Hepatocyte (in vitro differentiated cells): ENCODE measurements around the gene ERGIC1. TPM values are rescaled to one million over a fixed set of nuclear protein-coding genes. Genes with fewer than 3 reads are reported as not detected.

ENCODE experiments used
- DNase-seq: peaks from one replicate; pipeline ENCODE4 v3.0.0-alpha.2; 2016; ENCODE audit warnings: low spot score
- H2AFZ ChIP-seq: fragments of 200-600 bp; sonication (generic); 2 replicates; pipeline ENCODE4 v1.6.0; 2016; ENCODE audit warnings: antibody characterized with exemption, mild to moderate bottlenecking
- H3K27ac ChIP-seq: fragments of 200-600 bp; sonication (generic); 2 replicates; pipeline ENCODE4 v1.5.1; 2016; ENCODE audit warnings: mild to moderate bottlenecking
- H3K27me3 ChIP-seq: fragments of 200-600 bp; sonication (generic); 2 replicates; pipeline ENCODE4 v1.6.1; 2016
- H3K36me3 ChIP-seq: fragments of 200-600 bp; sonication (generic); replicated peaks from 2 replicates; pipeline ENCODE4 v1.5.1; 2016; ENCODE audit warnings: low read depth; ENCODE audit not compliant: insufficient read depth
- H3K4me1 ChIP-seq: fragments of 200-600 bp; sonication (generic); 2 replicates; pipeline ENCODE4 v1.5.1; 2016; ENCODE audit warnings: mild to moderate bottlenecking, moderate library complexity; ENCODE audit not compliant: insufficient read depth
- H3K4me2 ChIP-seq: fragments of 200-600 bp; sonication (generic); 2 replicates; pipeline ENCODE4 v1.6.0; 2016
- H3K4me3 ChIP-seq: fragments of 200-600 bp; sonication (generic); 2 replicates; pipeline ENCODE4 v1.5.1; 2016; ENCODE audit warnings: mild to moderate bottlenecking
- H3K79me2 ChIP-seq: fragments of 200-600 bp; sonication (generic); 2 replicates; pipeline ENCODE4 v1.6.0; 2017; ENCODE audit warnings: mild to moderate bottlenecking
- H3K9me2 ChIP-seq: fragments of 200-600 bp; sonication (generic); replicated peaks from 2 replicates; pipeline ENCODE4 v1.6.0; 2017; ENCODE audit warnings: mild to moderate bottlenecking; ENCODE audit not compliant: insufficient read depth
- H3K9me3 ChIP-seq: fragments of 200-600 bp; sonication (generic); 2 replicates; pipeline ENCODE4 v1.5.1; 2016; ENCODE audit warnings: low read depth, mild to moderate bottlenecking
- H4K20me1 ChIP-seq: fragments of 200-600 bp; sonication (generic); 2 replicates; pipeline ENCODE4 v1.6.0; 2016; ENCODE audit warnings: mild to moderate bottlenecking; ENCODE audit not compliant: insufficient read depth, poor library complexity, severe bottlenecking
- CTCF ChIP-seq: fragments of 200-600 bp; sonication (generic); IDR thresholded peaks from 2 replicates; pipeline ENCODE4 v1.5.1; 2016; ENCODE audit warnings: antibody characterized with exemption, mild to moderate bottlenecking; ENCODE audit not compliant: poor library complexity
- EZH2 ChIP-seq: fragments of 200-600 bp; sonication (generic); IDR thresholded peaks from 2 replicates; pipeline ENCODE4 v1.6.1; 2016; ENCODE audit warnings: antibody characterized with exemption, mild to moderate bottlenecking, borderline replicate concordance
- EZH2phosphoT487 ChIP-seq: fragments of 200-600 bp; sonication (generic); IDR thresholded peaks from one replicate; pipeline ENCODE4 v1.6.1; 2018; ENCODE audit warnings: antibody characterized with exemption, mild to moderate bottlenecking, low read depth, moderate library complexity; ENCODE audit not compliant: unreplicated experiment, severe bottlenecking
- WGBS: methylation state at CpG from one replicate; pipeline ENCODE4 v1.1.6; 2016; ENCODE audit warnings: low lambda C conversion rate; ENCODE audit errors: missing lambda C conversion rate; 5-methylcytosine and 5-hydroxymethylcytosine counted together
- polyA plus RNA-seq: library from polyadenylated mRNA; unstranded; fragments of >200 nt; fragmentation: Nextera tagmentation; extraction: Ambion mirVana; gene quantifications from 2 replicates; pipeline ENCODE4 v1.2.1, GENCODE V29; 2016
- total RNA-seq: library from RNA; depleted of rRNA; stranded (reverse); fragments of >200 nt; gene quantifications from 2 replicates; pipeline ENCODE4 v1.2.3, GENCODE V29; 2014

The ERGIC1 gene
- total and polyA plus RNA-seq, 2 experiments from 2014 or later: 39.1 to 107 TPM

GRCh38 chr5:172821340-172821985 is 12.6 kb upstream of the ERGIC1 start:
- Histone ChIP-seq H3K27ac (no peak overlapping the region), H2AFZ (no peak overlapping the region), H3K9me3 (no peaks in the 10 kb centered on the region), H3K4me3 (no peak overlapping the region), H3K9me2 (no peaks in the 10 kb centered on the region), H3K4me2 (no peak overlapping the region), H3K4me1 (no peaks in the 10 kb centered on the region), H3K79me2 (no peaks in the 10 kb centered on the region), H3K27me3 (no peaks in the 10 kb centered on the region), H4K20me1 (no peaks in the 10 kb centered on the region), H3K36me3 (no peaks in the 10 kb centered on the region)
- 87% methylated on average over 6 of the region's 6 CpGs for WGBS
- TF ChIP-seq CTCF (no peak), EZH2phosphoT487 (no peak), EZH2 (no peak)
- DNase-seq: no peak

- DNase-seq: no peak
- Histone ChIP-seq H3K27me3 (no peaks in the 10 kb centered on the region), H4K20me1 (no peaks in the 10 kb centered on the region), H3K79me2 (no peaks in the 10 kb centered on the region), H3K9me3 (no peaks in the 10 kb centered on the region), H3K4me2 (no peak overlapping the region), H3K9me2 (no peaks in the 10 kb centered on the region), H3K4me3 (no peak overlapping the region), H2AFZ (no peak overlapping the region), H3K4me1 (no peaks in the 10 kb centered on the region), H3K36me3 (no peaks in the 10 kb centered on the region), H3K27ac (no peak overlapping the region)
- 71% methylated on average over 6 of the region's 6 CpGs for WGBS
- no peak for TF ChIP-seq EZH2phosphoT487
- no peak for TF ChIP-seq EZH2
- no peak for TF ChIP-seq CTCF
These were observed 10.2 kb upstream of the ERGIC1 start for GRCh38 chr5:172823840-172824362.

- Histone ChIP-seq H3K9me2 (no peaks in the 10 kb centered on the region), H3K27me3 (no peaks in the 10 kb centered on the region), H3K79me2 (no peaks in the 10 kb centered on the region), H3K4me3 (no peak overlapping the region), H3K36me3 (no peaks in the 10 kb centered on the region), H3K4me2 (no peak overlapping the region), H3K9me3 (no peaks in the 10 kb centered on the region), H4K20me1 (no peaks in the 10 kb centered on the region), H2AFZ (no peak overlapping the region), H3K4me1 (peaks cover 1% of the 10 kb centered on the region), H3K27ac (no peak overlapping the region)
- no peak for DNase-seq
- 38% methylated on average over 2 of the region's 2 CpGs for WGBS
- TF ChIP-seq EZH2phosphoT487 (no peak), EZH2 (no peak), CTCF (no peak)
These were observed 8.3 kb upstream of the ERGIC1 start for GRCh38 chr5:172825610-172826204.
